ENCODE results near the gene RTEL1. TPM values are rescaled to one million over a fixed set of nuclear protein-coding genes. Genes with fewer than 3 reads are reported as not detected.

The RTEL1 gene
- total RNA-seq, 2 experiments from 2014 or later, result 37.4 to 39.1 TPM

GRCh38 chr20:63697868-63698545 lies 39.9 kb downstream of the RTEL1 start:
- intact Hi-C loops (cut with micrococcal nuclease), result no loop called here
- no peak for DNase-seq

DNA sequence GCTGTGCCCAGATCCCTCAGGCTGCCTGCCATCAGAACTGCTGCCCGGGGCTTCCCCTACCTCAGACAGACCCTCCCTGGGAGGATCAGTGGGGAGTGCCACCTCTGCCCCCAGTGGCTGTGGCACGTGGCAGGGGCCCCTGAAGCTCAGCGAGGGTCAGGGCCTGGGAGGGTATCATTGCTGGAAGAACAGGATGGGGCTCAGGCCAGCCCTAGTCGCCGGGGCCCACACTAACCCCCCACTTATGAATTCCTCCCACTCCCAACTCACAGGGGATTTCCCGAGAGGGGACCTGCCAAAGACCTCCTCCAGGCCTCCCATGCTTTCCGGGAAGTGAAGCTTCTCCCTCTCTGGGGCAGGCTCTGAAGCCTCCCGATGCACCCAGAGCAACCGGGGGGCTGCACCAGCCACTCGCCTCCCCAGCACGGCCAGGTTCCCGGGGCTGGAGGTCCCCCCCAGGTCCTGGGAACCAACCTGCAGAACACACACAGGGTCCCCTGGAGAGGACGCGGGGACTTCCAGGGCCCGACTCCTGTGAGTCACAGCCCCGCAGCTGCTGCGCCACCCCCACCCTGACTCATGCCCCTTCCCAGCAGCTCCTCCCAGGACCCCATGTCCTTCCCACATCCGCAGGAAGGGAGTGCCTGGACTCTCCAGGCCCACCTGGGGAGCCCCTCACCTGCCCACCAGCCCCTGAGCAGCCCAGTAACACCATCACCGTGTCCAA lies 40.8 kb downstream of the RTEL1 start:
- POLR2A ChIA-PET, result interaction anchor here (0.7 to 2.7 kb wide), 8 partner anchors 9 to 282 kb away, joined by 3 to 16 read pairs (median 4); partner anchors contain the start of genes ARFRP1, LIME1, PRPF6 and ZGPAT

More at GRCh38 chr20:63697868-63698545, 39.9 kb downstream of the RTEL1 start:
- Mint-ChIP-seq H3K27me3 (no peaks in the 10 kb centered on the region), H3K27ac (no peak overlapping the region), H3K4me1 (ENCODE audit: low read depth) (peaks cover 26% of the 10 kb centered on the region), H3K4me3 (no peak overlapping the region), H3K36me3 (ENCODE audit: low read depth) (peaks cover 11% of the 10 kb centered on the region), H3K9me3 (no peaks in the 10 kb centered on the region)
- POLR2A ChIA-PET, result interaction anchor here (0.8 to 2.7 kb wide), 8 partner anchors 9 to 160 kb away, joined by 3 to 16 read pairs (median 6); partner anchors contain the start of genes ARFRP1, LIME1 and ZGPAT
- CTCF ChIA-PET, result interaction anchor here (0.6 to 1.3 kb wide), 4 partner anchors 9 to 167 kb away, joined by 3 to 4 read pairs (median 3); no protein-coding TSS in a partner anchor
- ATAC-seq, result no peak
- TF ChIP-seq, protein P1, sequence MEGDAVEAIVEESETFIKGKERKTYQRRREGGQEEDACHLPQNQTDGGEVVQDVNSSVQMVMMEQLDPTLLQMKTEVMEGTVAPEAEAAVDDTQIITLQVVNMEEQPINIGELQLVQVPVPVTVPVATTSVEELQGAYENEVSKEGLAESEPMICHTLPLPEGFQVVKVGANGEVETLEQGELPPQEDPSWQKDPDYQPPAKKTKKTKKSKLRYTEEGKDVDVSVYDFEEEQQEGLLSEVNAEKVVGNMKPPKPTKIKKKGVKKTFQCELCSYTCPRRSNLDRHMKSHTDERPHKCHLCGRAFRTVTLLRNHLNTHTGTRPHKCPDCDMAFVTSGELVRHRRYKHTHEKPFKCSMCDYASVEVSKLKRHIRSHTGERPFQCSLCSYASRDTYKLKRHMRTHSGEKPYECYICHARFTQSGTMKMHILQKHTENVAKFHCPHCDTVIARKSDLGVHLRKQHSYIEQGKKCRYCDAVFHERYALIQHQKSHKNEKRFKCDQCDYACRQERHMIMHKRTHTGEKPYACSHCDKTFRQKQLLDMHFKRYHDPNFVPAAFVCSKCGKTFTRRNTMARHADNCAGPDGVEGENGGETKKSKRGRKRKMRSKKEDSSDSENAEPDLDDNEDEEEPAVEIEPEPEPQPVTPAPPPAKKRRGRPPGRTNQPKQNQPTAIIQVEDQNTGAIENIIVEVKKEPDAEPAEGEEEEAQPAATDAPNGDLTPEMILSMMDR (IDR thresholded peaks at IDR 0.05), result no peak

DNA sequence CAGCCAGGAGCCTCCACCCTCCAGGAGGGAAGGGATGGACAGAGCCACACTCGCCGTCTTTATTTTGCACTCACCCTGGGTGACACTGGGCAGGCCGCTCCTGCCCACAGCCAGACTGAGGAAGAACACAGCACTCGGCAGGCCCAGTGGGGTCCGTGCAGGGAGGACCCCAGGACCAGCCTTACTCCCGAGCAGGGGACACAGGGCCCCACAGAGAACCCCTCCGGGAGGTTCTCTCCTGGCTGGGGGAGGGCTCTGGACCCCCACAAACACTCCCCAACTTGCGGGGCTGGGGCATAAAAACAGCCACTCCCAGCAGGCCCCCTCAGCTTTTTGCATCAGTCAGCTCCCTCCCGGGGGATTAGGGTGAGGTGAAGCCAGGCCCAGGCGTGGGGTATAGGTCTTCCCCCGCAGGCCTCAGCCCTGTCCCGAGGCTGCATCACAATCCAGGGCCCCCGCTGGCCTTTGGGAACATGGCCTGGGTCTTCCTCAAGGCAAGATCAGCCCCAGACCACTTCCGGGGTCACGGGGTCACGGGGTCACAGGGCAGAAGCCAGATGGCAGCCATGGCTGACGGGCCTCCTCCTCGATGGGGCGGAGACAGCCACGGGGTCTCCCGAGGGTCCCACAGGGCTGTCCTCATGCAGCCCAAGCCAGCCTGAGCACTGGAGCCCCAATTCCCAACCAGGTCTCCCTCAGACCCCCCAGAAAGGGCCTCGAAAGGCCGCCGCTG lies 41.5 kb downstream of the RTEL1 start:
- ChIA-PET POLR2A (interaction anchor here (0.7 to 2.7 kb wide), 7 partner anchors 8 to 281 kb away, joined by 3 to 16 read pairs (median 4); partner anchors contain the start of genes ARFRP1, LIME1, PRPF6 and ZGPAT), CTCF (interaction anchor here (1.2 kb wide), 1 partner anchor 165 kb away, joined by 3 read pairs; no protein-coding TSS in a partner anchor)
- DNase-seq (no peak), ATAC-seq (no peak)
- Mint-ChIP-seq H3K9me3 (no peaks in the 10 kb centered on the region), H3K27ac (peak overlapping the region; percentile 67), H3K36me3 (ENCODE audit: low read depth) (peaks cover 2% of the 10 kb centered on the region), H3K4me1 (ENCODE audit: low read depth) (peaks cover 23% of the 10 kb centered on the region), H3K4me3 (no peak overlapping the region), H3K27me3 (no peaks in the 10 kb centered on the region)
- intact Hi-C loops (cut with micrococcal nuclease), result loop anchor here (10.0 kb wide), 1 partner anchor 165 kb away; the partner anchor contains the start of genes ABHD16B and TPD52L2
- TF ChIP-seq, protein P1 (IDR thresholded peaks at IDR 0.05), result no peak

More for the DNA sequence above, 40.8 kb downstream of the RTEL1 start:
- intact Hi-C loops (cut with micrococcal nuclease), result no loop called here
- Mint-ChIP-seq H3K9me3 (no peaks in the 10 kb centered on the region), H3K4me1 (ENCODE audit: low read depth) (peaks cover 23% of the 10 kb centered on the region), H3K27ac (peak overlapping the region; percentile 67), H3K27me3 (no peaks in the 10 kb centered on the region), H3K36me3 (ENCODE audit: low read depth) (peaks cover 7% of the 10 kb centered on the region), H3K4me3 (no peak overlapping the region)
- ATAC-seq, result peak; percentile 55
- DNase-seq, result peak; percentile 72
- CTCF ChIA-PET, result interaction anchor here (1.0 to 1.2 kb wide), 2 partner anchors 8 to 166 kb away, joined by 3 to 4 read pairs; no protein-coding TSS in a partner anchor
- TF ChIP-seq, protein P1 (IDR thresholded peaks at IDR 0.05), result no peak

DNA sequence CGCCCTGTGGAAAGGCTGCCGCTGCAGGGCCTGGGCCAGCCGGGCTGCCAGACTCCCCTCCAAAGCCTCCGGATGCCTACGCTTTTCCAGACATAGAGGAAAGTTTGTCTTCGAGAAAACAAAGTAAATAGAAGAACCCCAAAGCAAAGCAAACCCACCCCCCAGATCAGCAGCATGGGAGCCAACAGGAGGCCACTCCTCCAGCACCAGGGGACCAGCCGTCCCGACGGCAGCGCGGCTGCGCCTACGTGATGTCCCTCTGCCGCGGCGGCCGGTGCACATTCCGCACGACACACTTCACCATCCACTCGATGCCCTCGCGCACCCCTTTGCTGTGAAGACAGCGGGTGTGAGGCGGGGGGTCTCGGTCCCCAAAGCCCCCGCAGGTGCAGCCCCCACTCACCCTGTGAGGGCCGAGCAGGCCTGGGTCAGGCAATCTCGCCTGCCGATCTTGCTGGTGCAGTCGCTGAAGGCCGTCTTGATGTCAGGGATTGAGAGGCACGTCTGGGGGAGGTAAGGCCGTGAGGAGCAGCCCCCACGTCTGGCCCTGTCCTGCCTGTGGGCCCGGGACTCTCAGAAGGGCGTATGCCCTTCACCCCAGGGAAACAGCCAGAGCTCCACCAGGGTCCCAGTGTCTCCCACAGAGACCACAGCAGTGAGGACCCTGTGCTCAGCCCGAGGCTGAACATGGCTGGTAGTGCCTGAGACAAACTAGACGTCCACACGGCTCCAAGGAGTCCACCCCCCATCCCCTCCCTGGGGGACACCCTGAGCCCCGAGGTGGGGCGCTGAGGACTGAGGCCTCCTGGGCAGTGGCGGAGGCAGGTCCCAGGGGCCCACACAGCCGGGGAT lies 42.3 kb downstream of the RTEL1 start:
- TF ChIP-seq, protein P1 (IDR thresholded peaks at IDR 0.05), result no peak
- H3K36me3 Mint-ChIP-seq (ENCODE audit: low read depth), result peaks cover 5% of the 10 kb centered on the region
- no peak overlapping the region for H3K4me3 Mint-ChIP-seq
- no peaks in the 10 kb centered on the region for H3K27me3 Mint-ChIP-seq
- no peak overlapping the region for H3K27ac Mint-ChIP-seq
- H3K4me1 Mint-ChIP-seq (ENCODE audit: low read depth), result peaks cover 23% of the 10 kb centered on the region
- ATAC-seq, result no peak
- DNase-seq, result no peak
- ChIA-PET CTCF (interaction anchor here (0.6 kb wide), 1 partner anchor 50 kb away, joined by 3 read pairs; no protein-coding TSS in a partner anchor), POLR2A (interaction anchor here (0.8 to 1.7 kb wide), 2 partner anchors 34 to 36 kb away, joined by 3 to 4 read pairs; no protein-coding TSS in a partner anchor)
- intact Hi-C loops (cut with micrococcal nuclease), result loop anchor here (10.0 kb wide), 1 partner anchor 164 kb away; the partner anchor contains the start of genes ABHD16B and TPD52L2
- H3K9me3 Mint-ChIP-seq, result no peaks in the 10 kb centered on the region
